ENCODE measurements around the gene SLC28A3. TPM values are rescaled to one million over a fixed set of nuclear protein-coding genes. Genes with fewer than 3 reads are reported as not detected.
A peak's percentile ranks its signal among the peaks of the same experiment; 100 is the strongest.

SLC28A3 gene
- total and polyA plus RNA-seq, 2 experiments from 2014 or later: not detected

GRCh38 chr9:84339962-84340361 lies 596 bp downstream of the SLC28A3 start (continued):
- TF ChIP-seq EZH2 (IDR thresholded peaks at IDR 0.05; ENCODE audit: low read depth, unreplicated experiment): no peak
- no peak for TF ChIP-seq CREB1 (CRISPR knock-in tag; IDR thresholded peaks at IDR 0.05; ENCODE audit: low read depth)
- TF ChIP-seq ZNF114 (CRISPR knock-in tag; IDR thresholded peaks at IDR 0.05): no peak
- TF ChIP-seq STAT1 (IDR thresholded peaks at IDR 0.05; ENCODE audit: unreplicated experiment): no peak
- TF ChIP-seq NANOG (IDR thresholded peaks at IDR 0.05; ENCODE audit: borderline replicate concordance): no peak
- TF ChIP-seq ZNF331 (CRISPR knock-in tag; IDR thresholded peaks at IDR 0.05; ENCODE audit: low read depth): no peak

- 0 out of 2 replicates have a peak overlapping the region, but pooled peaks have one; percentile 1 for H2AFZ ChIP-seq
- no peak overlapping the region for H3K4me3 ChIP-seq
- ATAC-seq (no peak), DNase-seq (ENCODE audit: low spot score) (no peak)
- no peak overlapping the region; the same call in 1 of the 2 replicates for H3K4me2 ChIP-seq
- H3K79me2 ChIP-seq (replicated peaks; ENCODE audit: insufficient read depth): no peaks in the 10 kb centered on the region
- no peaks in the 10 kb centered on the region for H4K20me1 ChIP-seq (replicated peaks; ENCODE audit: insufficient read depth)
- Mint-ChIP-seq H3K27me3 (ENCODE audit: insufficient read depth, low read depth, poor library complexity) (peaks cover 4% of the 10 kb centered on the region), H3K9me3 (no peaks in the 10 kb centered on the region), H3K36me3 (ENCODE audit: low read depth) (no peaks in the 10 kb centered on the region), H3K4me3 (no peak overlapping the region), H3K27ac (no peak overlapping the region), H3K4me1 (peaks cover 12% of the 10 kb centered on the region; the same call in 2 of the 3 replicates)
- H3K27me3 ChIP-seq (ENCODE audit: insufficient read depth): no peaks in the 10 kb centered on the region
- peaks cover 6% of the 10 kb centered on the region for H3K4me1 ChIP-seq (ENCODE audit: insufficient read depth)
- H3F3A ChIP-seq (replicated peaks; ENCODE audit: low read depth): no peaks in the 10 kb centered on the region
- no peak overlapping the region for H3K27ac ChIP-seq (ENCODE audit: low read depth)
- no peaks in the 10 kb centered on the region; the same call in 1 of the 2 replicates for H3K9me2 ChIP-seq (ENCODE audit: insufficient read depth)
- H3K36me3 ChIP-seq (ENCODE audit: insufficient read depth): no peaks in the 10 kb centered on the region
- TF ChIP-seq ZNF331 (CRISPR knock-in tag; IDR thresholded peaks at IDR 0.05; ENCODE audit: low read depth): no peak
- TF ChIP-seq NANOG (IDR thresholded peaks at IDR 0.05; ENCODE audit: borderline replicate concordance): no peak
- no peak for TF ChIP-seq CREB1 (CRISPR knock-in tag; IDR thresholded peaks at IDR 0.05; ENCODE audit: low read depth)
- TF ChIP-seq ZNF462 (CRISPR knock-in tag; IDR thresholded peaks at IDR 0.05): no peak
- no peak for TF ChIP-seq ETS1 (IDR thresholded peaks at IDR 0.05)
- no peak for TF ChIP-seq EZH2 (IDR thresholded peaks at IDR 0.05; ENCODE audit: low read depth, unreplicated experiment)
- TF ChIP-seq ZNF114 (CRISPR knock-in tag; IDR thresholded peaks at IDR 0.05): no peak
- no peak for TF ChIP-seq CTCF (conservative IDR thresholded peaks at IDR 0.05; ENCODE audit: low read depth in 2 of 2)
- TF ChIP-seq POLR2AphosphoS5 (IDR thresholded peaks at IDR 0.05; ENCODE audit: low read depth): no peak
- TF ChIP-seq REST (IDR thresholded peaks at IDR 0.05; ENCODE audit: unreplicated experiment): no peak
- no peak for TF ChIP-seq JUNB (IDR thresholded peaks at IDR 0.05; ENCODE audit: unreplicated experiment)
- no peak for TF ChIP-seq STAT1 (IDR thresholded peaks at IDR 0.05; ENCODE audit: unreplicated experiment)
Measured at GRCh38 chr9:84339503-84339902, 1.1 kb downstream of the SLC28A3 start.

Measured in GM23338 (cell line).